ENCODE results near the gene KLHL13.

DNA sequence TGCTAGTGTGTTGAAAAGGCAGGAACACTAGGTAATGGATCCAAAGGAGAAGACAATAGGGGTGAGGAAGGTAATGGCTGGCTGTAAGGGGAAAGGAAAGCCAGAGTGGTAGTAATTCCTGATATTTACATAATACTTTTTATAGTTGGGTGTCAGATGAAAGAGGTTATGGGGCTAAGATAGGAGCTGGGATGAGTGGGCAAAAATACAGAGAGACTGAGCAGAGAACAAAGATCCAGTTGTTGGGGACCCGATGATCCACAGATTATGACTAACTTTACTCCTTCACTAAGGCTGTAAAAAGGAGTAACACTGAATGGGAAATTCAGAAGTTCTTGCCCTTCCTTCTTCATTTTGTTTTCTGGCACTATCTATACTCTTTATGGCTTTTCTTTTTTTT is 138.2 kb downstream of the KLHL13 start:
- TF ChIP-seq, protein P1, sequence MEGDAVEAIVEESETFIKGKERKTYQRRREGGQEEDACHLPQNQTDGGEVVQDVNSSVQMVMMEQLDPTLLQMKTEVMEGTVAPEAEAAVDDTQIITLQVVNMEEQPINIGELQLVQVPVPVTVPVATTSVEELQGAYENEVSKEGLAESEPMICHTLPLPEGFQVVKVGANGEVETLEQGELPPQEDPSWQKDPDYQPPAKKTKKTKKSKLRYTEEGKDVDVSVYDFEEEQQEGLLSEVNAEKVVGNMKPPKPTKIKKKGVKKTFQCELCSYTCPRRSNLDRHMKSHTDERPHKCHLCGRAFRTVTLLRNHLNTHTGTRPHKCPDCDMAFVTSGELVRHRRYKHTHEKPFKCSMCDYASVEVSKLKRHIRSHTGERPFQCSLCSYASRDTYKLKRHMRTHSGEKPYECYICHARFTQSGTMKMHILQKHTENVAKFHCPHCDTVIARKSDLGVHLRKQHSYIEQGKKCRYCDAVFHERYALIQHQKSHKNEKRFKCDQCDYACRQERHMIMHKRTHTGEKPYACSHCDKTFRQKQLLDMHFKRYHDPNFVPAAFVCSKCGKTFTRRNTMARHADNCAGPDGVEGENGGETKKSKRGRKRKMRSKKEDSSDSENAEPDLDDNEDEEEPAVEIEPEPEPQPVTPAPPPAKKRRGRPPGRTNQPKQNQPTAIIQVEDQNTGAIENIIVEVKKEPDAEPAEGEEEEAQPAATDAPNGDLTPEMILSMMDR (IDR thresholded peaks at IDR 0.05 in 2 of 3, conservative IDR thresholded peaks at IDR 0.05 in 1 of 3; ENCODE audit: control insufficient read depth in 2 of 3, extremely low read depth in 1 of 3, insufficient read depth in 1 of 3, low read depth in 3 of 3, low read length in 3 of 3) = no peak
- TF ChIP-seq EZH2 (IDR thresholded peaks at IDR 0.05; ENCODE audit: borderline replicate concordance, control insufficient read depth, low read depth, low read length) (no peak), YY1 (IDR thresholded peaks at IDR 0.05; ENCODE audit: low read depth, low read length) (no peak), CHD1 (IDR thresholded peaks at IDR 0.05; ENCODE audit: low read depth, low read length) (no peak), NRF1 (conservative IDR thresholded peaks at IDR 0.05; ENCODE audit: low read depth, low read length) (no peak), MYC (IDR thresholded peaks at IDR 0.05; ENCODE audit: insufficient read depth, insufficient read length, insufficient replicate concordance, low read length, severe bottlenecking) (no peak), SMAD5 (IDR thresholded peaks at IDR 0.05; ENCODE audit: low read depth) (no peak), POLR2A (IDR thresholded peaks at IDR 0.05; ENCODE audit: low read depth, low read length) (no peak), CHD2 (IDR thresholded peaks at IDR 0.05; ENCODE audit: borderline replicate concordance, low read depth, low read length) (no peak), KAT2A (conservative IDR thresholded peaks at IDR 0.05; ENCODE audit: control insufficient read depth, low read depth, low read length) (no peak), ZNF274 (IDR thresholded peaks at IDR 0.05; ENCODE audit: insufficient read depth, insufficient read length) (no peak)
- TF ChIP-seq, protein P2, sequence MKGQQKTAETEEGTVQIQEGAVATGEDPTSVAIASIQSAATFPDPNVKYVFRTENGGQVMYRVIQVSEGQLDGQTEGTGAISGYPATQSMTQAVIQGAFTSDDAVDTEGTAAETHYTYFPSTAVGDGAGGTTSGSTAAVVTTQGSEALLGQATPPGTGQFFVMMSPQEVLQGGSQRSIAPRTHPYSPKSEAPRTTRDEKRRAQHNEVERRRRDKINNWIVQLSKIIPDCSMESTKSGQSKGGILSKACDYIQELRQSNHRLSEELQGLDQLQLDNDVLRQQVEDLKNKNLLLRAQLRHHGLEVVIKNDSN (IDR thresholded peaks at IDR 0.05; ENCODE audit: borderline replicate concordance, extremely low read length, insufficient read depth, low read depth, low read length) = no peak
- TF ChIP-seq, protein P3, sequence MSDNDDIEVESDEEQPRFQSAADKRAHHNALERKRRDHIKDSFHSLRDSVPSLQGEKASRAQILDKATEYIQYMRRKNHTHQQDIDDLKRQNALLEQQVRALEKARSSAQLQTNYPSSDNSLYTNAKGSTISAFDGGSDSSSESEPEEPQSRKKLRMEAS (IDR thresholded peaks at IDR 0.05; ENCODE audit: low read depth, low read length) = no peak
- TF ChIP-seq, protein P4, sequence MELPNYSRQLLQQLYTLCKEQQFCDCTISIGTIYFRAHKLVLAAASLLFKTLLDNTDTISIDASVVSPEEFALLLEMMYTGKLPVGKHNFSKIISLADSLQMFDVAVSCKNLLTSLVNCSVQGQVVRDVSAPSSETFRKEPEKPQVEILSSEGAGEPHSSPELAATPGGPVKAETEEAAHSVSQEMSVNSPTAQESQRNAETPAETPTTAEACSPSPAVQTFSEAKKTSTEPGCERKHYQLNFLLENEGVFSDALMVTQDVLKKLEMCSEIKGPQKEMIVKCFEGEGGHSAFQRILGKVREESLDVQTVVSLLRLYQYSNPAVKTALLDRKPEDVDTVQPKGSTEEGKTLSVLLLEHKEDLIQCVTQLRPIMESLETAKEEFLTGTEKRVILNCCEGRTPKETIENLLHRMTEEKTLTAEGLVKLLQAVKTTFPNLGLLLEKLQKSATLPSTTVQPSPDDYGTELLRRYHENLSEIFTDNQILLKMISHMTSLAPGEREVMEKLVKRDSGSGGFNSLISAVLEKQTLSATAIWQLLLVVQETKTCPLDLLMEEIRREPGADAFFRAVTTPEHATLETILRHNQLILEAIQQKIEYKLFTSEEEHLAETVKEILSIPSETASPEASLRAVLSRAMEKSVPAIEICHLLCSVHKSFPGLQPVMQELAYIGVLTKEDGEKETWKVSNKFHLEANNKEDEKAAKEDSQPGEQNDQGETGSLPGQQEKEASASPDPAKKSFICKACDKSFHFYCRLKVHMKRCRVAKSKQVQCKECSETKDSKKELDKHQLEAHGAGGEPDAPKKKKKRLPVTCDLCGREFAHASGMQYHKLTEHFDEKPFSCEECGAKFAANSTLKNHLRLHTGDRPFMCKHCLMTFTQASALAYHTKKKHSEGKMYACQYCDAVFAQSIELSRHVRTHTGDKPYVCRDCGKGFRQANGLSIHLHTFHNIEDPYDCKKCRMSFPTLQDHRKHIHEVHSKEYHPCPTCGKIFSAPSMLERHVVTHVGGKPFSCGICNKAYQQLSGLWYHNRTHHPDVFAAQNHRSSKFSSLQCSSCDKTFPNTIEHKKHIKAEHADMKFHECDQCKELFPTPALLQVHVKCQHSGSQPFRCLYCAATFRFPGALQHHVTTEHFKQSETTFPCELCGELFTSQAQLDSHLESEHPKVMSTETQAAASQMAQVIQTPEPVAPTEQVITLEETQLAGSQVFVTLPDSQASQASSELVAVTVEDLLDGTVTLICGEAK (IDR thresholded peaks at IDR 0.05; ENCODE audit: borderline replicate concordance) = no peak

All from GM12878 (cell line).